DLD1 (cell line): ENCODE measurements around the gene FDPS.
"Not testable (repeated sequence)": the region's sequence is repeated elsewhere in the genome, so short reads cannot be mapped to it uniquely, and the experiment has no call there.

Source experiments
- in situ Hi-C: cut with HindIII; loops from 2 replicates; pipeline ENCODE4 v1.10.0; 2017; ENCODE audit warnings: low sequenced_read_pairs

Gene FDPS

GRCh38 chr1:155318082-155318481 lies 9.4 kb downstream of the FDPS start:
- in situ Hi-C loops: no loop called here

DNA sequence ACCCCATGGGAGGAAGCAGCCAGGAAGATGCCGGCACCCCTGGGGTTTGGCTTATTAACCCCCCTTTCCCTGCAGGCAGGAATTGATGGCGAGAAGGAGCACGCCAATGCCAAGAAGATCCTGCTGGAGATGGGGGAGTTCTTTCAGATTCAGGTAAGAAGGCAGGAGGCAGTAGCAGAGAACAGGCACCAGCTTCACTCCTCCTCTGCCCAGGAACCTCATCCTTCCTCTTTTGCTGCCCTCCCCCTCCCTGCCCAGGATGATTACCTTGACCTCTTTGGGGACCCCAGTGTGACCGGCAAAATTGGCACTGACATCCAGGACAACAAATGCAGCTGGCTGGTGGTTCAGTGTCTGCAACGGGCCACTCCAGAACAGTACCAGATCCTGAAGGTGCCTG lies 10.9 kb downstream of the FDPS start:
- in situ Hi-C loops: no loop called here

GRCh38 chr1:155320252-155320651 lies 11.6 kb downstream of the FDPS start:
- in situ Hi-C loops: no loop called here

DNA sequence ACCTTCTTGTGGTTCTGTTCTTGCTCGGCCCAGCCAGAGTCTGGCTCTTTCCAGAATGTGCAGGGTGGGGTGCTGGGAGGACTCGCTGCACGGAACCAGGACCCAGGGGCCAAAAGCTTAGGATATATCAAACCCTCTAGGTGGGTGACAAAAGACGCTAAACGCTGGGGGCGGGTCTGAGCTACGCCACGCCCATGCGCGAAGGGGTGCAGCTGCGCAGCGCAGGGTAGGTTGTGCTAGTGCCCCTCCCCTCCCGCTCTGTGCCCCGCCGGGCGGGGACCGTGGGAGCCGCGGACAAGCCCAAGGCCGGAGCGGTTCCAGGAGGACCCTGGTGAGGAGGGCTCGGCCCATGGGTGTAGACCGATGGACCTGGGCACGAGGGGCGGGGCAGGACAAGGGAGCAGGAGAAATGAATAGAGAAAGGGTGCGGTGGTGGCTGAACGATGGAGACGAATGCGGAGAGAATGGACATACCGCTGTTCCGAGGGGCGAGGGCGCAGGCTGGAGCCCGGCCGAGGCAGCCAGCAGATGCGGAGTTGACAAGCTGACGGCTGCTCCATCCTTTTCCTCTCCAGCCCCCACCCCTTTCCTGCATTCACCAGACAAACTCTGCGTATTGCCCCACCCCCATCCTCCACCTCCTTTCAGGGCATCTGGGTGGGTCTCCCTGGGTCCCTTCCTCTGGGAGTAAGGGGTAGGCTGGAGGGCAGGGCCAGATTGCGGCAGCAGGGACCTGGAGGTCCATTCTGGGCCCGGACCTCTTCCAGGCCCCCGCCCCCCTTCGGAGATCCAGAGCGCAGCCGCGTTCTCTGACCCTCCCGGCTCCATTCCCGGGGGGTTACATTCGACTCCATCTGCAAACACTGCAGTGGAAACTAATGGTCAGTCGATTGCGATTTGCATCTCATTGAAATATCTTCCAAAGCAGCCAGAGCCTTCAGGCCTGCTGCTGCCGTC lies 12.3 kb downstream of the FDPS start, which contains the start of gene RUSC1:
Gene RUSC1, plus strand, starts transcription at position 234 of the 957 bp plus-strand sequence. CDS start 880 bp downstream, outside the sequence.
- in situ Hi-C loops: no loop called here

DNA sequence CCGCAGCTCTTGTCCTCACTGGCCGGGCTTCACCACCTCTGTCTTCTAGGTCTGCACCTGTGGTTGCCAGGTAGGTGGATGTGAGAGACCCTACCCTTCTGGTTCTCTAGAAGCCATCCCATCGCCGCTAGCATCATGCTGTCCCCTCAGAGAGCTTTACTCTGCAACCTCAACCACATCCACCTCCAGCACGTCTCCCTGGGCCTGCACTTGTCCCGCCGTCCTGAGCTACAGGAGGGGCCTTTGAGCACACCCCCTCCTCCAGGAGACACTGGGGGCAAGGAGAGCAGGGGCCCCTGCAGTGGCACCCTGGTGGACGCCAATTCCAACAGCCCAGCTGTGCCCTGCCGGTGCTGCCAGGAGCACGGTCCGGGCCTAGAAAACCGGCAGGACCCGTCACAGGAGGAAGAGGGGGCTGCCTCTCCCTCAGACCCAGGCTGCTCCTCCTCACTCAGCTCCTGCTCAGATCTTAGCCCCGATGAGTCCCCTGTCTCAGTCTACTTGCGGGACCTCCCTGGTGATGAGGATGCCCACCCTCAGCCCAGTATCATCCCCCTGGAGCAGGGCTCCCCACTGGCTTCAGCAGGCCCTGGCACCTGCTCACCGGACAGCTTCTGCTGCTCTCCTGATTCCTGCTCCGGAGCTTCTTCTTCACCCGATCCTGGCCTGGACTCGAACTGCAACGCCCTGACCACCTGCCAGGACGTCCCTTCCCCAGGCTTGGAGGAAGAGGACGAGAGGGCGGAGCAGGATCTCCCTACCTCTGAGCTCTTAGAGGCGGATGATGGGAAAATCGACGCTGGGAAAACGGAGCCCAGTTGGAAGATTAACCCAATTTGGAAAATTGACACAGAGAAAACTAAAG lies 13.2 kb downstream of the FDPS start:
- in situ Hi-C loops: no loop called here

DNA sequence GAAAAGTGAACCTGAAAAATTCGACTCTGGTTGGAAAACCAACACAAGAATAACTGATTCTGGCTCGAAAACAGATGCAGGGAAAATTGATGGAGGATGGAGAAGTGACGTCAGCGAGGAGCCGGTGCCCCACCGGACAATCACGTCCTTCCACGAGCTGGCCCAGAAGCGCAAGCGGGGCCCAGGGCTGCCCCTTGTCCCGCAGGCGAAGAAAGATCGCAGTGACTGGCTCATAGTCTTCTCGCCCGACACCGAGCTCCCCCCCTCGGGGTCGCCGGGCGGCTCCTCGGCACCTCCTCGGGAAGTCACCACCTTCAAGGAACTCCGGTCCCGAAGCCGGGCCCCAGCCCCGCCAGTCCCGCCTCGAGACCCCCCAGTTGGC lies 13.9 kb downstream of the FDPS start:
- in situ Hi-C loops: no loop called here

GRCh38 chr1:155322953-155323728 lies 14.5 kb downstream of the FDPS start:
- in situ Hi-C loops: no loop called here

- in situ Hi-C loops: no loop called here
Measured at GRCh38 chr1:155323729-155324036, 15.0 kb downstream of the FDPS start.

DNA sequence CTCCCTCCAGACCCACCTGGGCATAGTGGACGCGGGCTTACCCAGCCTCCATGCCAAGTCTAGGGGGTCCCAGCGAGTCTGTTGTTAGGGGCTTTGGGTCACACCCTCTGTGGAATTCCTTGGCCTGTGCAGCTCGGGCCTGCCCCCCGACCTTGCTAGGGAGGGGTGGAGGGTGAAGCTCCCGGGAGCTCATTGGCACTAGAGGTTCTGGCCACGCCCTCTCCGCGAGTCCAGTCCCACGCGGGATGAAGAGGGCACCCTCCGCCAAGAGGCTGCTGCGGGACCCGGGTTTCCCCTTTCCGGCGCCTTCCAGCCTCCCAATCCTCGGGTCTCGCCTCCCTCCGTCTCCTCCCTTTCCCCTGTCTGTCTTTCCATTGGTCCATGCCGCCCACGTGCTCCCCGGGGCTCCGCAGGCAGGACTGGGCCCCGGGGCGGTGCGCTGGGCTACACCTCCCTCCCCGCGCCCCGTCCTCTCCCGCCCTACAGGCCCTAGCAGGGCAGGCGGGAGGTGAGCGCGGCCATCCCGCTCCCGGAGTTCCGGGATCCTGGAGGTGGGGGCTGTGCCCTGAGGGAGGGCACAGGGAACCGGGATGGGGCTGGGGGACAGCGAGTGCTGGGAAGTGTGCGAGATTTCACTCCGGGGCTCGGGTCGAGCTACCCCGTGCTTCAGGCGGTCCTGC lies 15.5 kb downstream of the FDPS start:
- in situ Hi-C loops: no loop called here

- in situ Hi-C loops: no loop called here
Measured at GRCh38 chr1:155324717-155325602, 16.3 kb downstream of the FDPS start.

- in situ Hi-C loops: no loop called here
Measured at GRCh38 chr1:155325603-155325893, 16.9 kb downstream of the FDPS start.

DNA sequence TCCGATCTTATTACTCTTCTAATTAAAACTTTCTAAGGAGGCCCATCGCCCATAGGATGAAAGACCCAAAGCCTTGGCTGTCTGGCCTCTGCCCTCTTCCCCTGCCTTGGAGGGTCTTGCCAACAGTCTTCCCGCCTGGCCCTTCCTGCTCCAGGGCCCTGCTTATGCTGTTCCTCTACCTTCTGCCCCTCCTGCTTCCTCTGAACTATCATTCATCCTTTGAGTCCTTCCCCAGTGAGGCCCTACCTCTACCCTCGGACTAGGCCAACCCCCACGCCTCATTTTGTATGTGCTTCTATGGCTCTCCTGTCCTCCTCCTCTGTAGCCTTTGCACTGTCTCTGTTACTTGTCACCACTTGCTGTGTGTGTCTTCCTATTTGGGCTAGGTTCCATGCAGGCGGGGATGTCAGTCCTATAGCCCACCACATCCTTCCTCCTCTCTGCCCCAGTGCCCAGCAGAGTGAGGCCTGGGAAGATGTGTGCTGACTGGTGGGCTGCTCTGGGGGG lies 17.4 kb downstream of the FDPS start:
- in situ Hi-C loops: no loop called here

GRCh38 chr1:155326631-155327037 lies 18.0 kb downstream of the FDPS start:
- in situ Hi-C loops: no loop called here

- in situ Hi-C loops: no loop called here
Measured at GRCh38 chr1:155327981-155328380, 19.3 kb downstream of the FDPS start.

- in situ Hi-C loops: not testable (repeated sequence)
Measured at GRCh38 chr1:155328856-155329255, 20.2 kb downstream of the FDPS start.

DNA sequence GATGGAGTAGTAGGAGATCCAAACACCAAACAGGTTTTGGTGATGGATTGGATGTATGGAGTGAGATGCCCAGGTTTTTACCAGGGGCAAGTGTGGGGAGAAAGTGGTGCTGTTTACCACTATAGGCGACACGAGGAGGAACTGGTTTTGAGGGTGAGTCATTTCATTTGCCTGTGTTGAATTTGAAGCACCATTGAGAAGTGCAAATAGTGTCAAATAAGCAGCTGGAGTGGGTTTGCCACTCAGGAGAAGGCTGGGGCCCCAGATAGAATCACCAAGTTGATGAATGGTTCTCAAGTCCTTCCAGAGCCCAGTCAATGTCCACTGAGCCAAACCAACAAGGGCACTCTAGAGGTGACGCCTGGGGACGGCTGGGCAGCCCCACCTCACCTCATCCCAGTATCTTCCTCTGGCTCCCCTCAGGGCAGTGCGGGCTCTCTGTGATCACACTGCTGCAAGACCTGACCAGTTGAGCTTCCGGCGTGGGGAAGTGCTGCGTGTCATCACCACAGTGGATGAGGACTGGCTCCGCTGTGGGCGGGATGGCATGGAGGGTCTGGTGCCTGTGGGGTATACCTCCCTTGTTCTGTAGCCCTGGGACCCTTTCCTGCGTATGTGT lies 21.4 kb downstream of the FDPS start:
- in situ Hi-C loops: no loop called here

- in situ Hi-C loops: no loop called here
Measured at GRCh38 chr1:155334962-155335361, 26.3 kb downstream of the FDPS start.

DNA sequence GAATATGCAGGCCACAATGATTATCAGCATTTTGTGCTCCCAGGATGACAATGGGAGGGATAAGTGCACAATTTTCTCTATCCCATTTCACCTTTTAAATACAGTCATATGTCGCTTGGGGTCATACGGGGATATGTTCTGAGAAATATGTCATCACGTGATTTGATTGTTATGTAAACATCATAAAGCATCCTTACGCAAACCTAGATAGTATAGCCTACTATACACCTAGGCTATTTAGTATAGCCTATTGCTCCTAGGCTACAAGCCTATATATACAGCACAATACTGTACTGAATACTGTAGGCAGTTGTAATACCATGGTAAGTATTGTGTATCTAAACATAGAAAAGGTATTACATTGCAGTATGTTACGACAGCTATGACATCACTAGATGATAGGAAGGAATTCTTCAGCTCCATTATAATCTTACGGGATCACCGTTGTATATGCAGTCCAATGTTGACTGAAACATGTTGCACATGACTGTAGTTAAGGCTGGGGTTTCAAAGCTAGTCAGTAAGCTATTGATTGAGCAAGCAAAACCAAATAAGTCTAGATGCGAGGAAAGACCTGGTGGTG lies 30.9 kb downstream of the FDPS start:
- in situ Hi-C loops: no loop called here

DNA sequence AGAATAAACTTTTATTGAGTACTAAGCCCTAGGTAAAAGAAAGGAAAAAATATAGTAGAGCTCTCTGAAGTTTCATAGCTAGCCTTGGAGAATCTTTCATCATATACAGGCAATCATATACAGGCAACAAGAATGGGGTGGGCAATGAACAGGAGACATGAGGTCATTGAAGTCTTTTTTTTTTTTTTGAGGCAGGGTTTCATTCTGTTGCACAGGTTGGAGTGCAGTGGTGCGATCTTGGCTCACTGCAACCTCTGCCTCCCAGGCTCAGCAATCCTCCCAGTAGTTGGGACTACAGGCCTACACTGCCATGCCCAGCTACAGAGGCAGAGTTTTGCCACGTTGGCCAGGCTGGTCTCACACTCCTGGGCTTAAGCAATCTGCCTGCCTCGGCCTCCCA lies 34.2 kb downstream of the FDPS start:
- in situ Hi-C loops: no loop called here
